Upper lobe of right lung (tissue), 1 donor: Measurements from ENCODE around the gene AOC3. TPM values are rescaled to one million over a fixed set of nuclear protein-coding genes. Genes with fewer than 3 reads are reported as not detected.
A peak's percentile ranks its signal among the peaks of the same experiment; 100 is the strongest.

Experiments used
- ATAC-seq: fragments of 200-7000 bp; cut with Tn5 transposase; one replicate; pipeline ENCODE4 v1.9.1; 2020; ENCODE audit warnings: mild to moderate bottlenecking, moderate library complexity
- DNase-seq: peaks from one replicate; pipeline ENCODE4 v3.0.0-alpha.2; 2020
- H3K27ac ChIP-seq: fragments of 200-600 bp; one replicate; pipeline ENCODE4 v1.8.0; 2022
- H3K27me3 ChIP-seq: fragments of 200-600 bp; one replicate; pipeline ENCODE4 v1.8.0; 2022; ENCODE audit warnings: mild to moderate bottlenecking
- H3K36me3 ChIP-seq: fragments of 200-600 bp; one replicate; pipeline ENCODE4 v1.8.0; 2022
- H3K4me1 ChIP-seq: fragments of 200-600 bp; one replicate; pipeline ENCODE4 v1.8.0; 2022
- H3K4me3 ChIP-seq: fragments of 200-600 bp; one replicate; pipeline ENCODE4 v1.8.0; 2022; ENCODE audit warnings: mild to moderate bottlenecking
- H3K9me3 ChIP-seq: fragments of 200-600 bp; one replicate; pipeline ENCODE4 v1.8.0; 2022
- CTCF ChIP-seq: fragments of 200-600 bp; IDR thresholded peaks from one replicate; pipeline ENCODE4 v1.8.0; 2022; ENCODE audit warnings: antibody characterized with exemption
- intact Hi-C: fragments of 100-400 bp; cut with DNase I; formaldehyde crosslinking; loops from one replicate; pipeline ENCODE4 v1.11.0; 2022
- total RNA-seq: library from RNA; stranded (reverse); fragmentation: NEBNext Ultra II Directional; extraction: Animal tissue kit (Norgen Biotek cat#: 25700); gene quantifications from one replicate; pipeline ENCODE4 v1.2.1, GENCODE V29; 2021
- donor health status: DM: no; HTN: yes; CAD: no; lungs with severe emphysema.

The AOC3 gene
- total RNA-seq, 1 donor from 2014 or later = 235 TPM

- ATAC-seq = no peak
Measured at GRCh38 chr17:42835732-42836131, 15.3 kb upstream of the AOC3 start.

GRCh38 chr17:42841975-42842685 is 8.9 kb upstream of the AOC3 start:
- peaks cover 18% of the 10 kb centered on the region for H3K4me1 ChIP-seq
- H3K9me3 ChIP-seq = no peaks in the 10 kb centered on the region
- intact Hi-C loops = loop anchor here (5.0 kb wide), 1 partner anchor 95 kb away; no protein-coding TSS in a partner anchor
- no peak overlapping the region for H3K4me3 ChIP-seq
- H3K36me3 ChIP-seq = peaks cover 86% of the 10 kb centered on the region
- no peaks in the 10 kb centered on the region for H3K27me3 ChIP-seq
- DNase-seq (no peak), ATAC-seq (no peak)
- TF ChIP-seq CTCF = no peak
- H3K27ac ChIP-seq = no peak overlapping the region

More at GRCh38 chr17:42835732-42836131, 15.3 kb upstream of the AOC3 start:
- intact Hi-C loops = no loop called here
- H3K27me3 ChIP-seq = no peaks in the 10 kb centered on the region
- peaks cover 59% of the 10 kb centered on the region for H3K36me3 ChIP-seq
- peaks cover 17% of the 10 kb centered on the region for H3K4me1 ChIP-seq
- no peak for TF ChIP-seq CTCF
- no peak for DNase-seq
- H3K4me3 ChIP-seq = no peak overlapping the region
- H3K27ac ChIP-seq = no peak overlapping the region
- no peaks in the 10 kb centered on the region for H3K9me3 ChIP-seq

DNA sequence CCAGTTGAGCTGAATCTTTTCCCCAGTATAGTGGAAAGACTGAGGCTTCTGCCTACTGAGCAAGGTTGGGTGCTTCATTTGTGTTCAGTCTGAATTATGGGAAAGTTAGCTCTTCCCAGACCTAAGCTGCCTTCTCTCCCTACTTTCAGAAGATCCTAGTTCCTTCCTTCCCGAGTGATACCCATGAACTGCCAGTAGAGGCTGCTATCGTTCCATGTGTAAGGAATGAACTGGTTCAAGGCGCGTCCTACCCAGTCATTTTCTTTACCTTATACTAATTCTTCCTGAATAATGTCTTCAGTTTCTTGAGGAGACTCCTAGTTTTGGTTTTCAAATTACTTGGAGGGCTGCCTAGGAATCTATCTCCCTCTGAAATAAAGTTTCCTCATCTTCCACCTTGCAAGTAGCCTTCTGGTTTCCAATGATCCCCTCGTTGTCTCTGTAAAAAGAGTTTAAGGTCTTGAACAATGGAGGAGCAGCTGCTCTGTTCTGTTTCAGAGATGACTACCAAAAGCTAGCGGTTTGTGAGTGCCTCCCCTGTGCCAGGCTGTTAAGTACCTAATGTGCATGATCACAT is 7.6 kb upstream of the AOC3 start:
- Histone ChIP-seq H3K4me3 (no peak overlapping the region), H3K4me1 (peaks cover 20% of the 10 kb centered on the region), H3K27ac (peak overlapping the region; percentile 44), H3K36me3 (peaks cover 73% of the 10 kb centered on the region), H3K9me3 (no peaks in the 10 kb centered on the region), H3K27me3 (no peaks in the 10 kb centered on the region)
- ATAC-seq (peak; percentile 75), DNase-seq (no peak)
- peak; percentile 92 for TF ChIP-seq CTCF
- intact Hi-C loops = loop anchor here (5.0 kb wide), 1 partner anchor 94 kb away; no protein-coding TSS in a partner anchor

DNA sequence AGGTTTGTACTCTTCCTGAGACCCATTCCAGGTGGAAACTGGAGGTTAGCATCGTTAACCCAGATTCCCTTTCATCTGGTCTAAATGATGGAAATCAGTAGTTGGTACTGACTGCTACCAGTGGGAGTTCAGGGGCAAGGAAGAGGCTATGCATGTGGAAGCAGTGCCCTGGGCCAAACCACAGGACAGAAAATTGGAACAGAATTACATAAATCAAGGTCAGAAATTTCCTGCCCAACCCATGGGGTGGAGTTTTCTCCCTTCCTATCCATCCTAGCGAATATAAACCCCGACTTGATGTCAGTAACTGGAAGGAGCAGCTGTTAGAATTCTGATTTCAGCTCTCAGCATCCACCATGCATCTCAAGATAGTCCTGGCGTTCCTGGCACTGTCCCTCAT is 6.7 kb upstream of the AOC3 start, which contains the start of gene AOC2:
Gene AOC2, plus strand, starts transcription at position 310 of the 400 bp plus-strand sequence. Its CDS starts 47 bp downstream, at position 357.
- DNase-seq = no peak
- Histone ChIP-seq H3K27me3 (no peaks in the 10 kb centered on the region), H3K4me1 (peaks cover 20% of the 10 kb centered on the region), H3K27ac (peak within 1 kb of the TSS; percentile 44), H3K4me3 (no peak within 1 kb of the TSS), H3K36me3 (peaks cover 65% of the 10 kb centered on the region), H3K9me3 (no peaks in the 10 kb centered on the region)
- intact Hi-C loops = loop anchor here (5.0 kb wide), 1 partner anchor 93 kb away; no protein-coding TSS in a partner anchor
- no peak for TF ChIP-seq CTCF
- ATAC-seq = no peak

DNA sequence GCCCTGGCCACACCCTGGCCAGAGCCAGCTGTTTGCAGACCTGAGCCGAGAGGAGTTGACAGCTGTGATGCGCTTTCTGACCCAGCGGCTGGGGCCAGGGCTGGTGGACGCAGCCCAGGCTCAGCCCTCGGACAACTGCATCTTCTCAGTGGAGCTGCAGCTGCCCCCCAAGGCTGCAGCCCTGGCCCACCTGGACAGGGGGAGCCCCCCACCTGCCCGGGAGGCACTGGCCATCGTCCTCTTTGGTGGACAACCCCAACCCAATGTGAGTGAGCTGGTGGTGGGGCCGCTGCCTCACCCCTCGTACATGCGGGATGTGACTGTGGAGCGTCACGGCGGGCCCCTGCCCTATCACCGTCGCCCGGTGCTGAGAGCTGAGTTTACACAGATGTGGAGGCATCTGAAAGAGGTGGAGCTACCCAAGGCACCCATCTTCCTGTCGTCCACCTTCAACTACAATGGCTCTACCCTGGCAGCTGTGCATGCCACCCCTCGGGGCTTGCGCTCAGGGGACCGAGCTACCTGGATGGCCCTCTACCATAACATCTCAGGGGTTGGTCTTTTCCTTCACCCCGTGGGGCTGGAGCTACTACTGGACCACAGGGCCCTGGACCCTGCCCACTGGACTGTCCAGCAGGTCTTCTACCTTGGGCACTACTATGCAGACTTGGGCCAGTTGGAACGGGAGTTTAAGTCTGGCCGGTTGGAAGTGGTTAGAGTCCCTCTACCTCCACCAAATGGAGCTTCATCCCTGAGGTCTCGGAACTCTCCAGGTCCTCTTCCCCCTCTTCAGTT is 6.0 kb upstream of the AOC3 start:
- Histone ChIP-seq H3K36me3 (peaks cover 58% of the 10 kb centered on the region), H3K9me3 (no peaks in the 10 kb centered on the region), H3K4me1 (peaks cover 26% of the 10 kb centered on the region), H3K27ac (peak overlapping the region; percentile 27), H3K27me3 (no peaks in the 10 kb centered on the region), H3K4me3 (no peak overlapping the region)
- no peak for DNase-seq
- intact Hi-C loops = loop anchor here (5.0 kb wide), 1 partner anchor 92 kb away; no protein-coding TSS in a partner anchor
- no peak for ATAC-seq
- TF ChIP-seq CTCF = no peak
